ENCODE measurements around the gene OR4E1. TPM values are rescaled to one million over a fixed set of nuclear protein-coding genes. Genes with fewer than 3 reads are reported as not detected.

OR4E1 gene
- total and polyA plus RNA-seq, 4 donors, result not detected

- no peaks in the 10 kb centered on the region for H3K36me3 ChIP-seq (ENCODE audit: control insufficient read depth in 4 of 4, insufficient read depth in 3 of 4, low read depth in 1 of 4, low read length in 3 of 4)
- no peak for DNase-seq (ENCODE audit: low spot score)
- H3K9ac ChIP-seq (ENCODE audit: low read depth in 1 of 2, low read length in 2 of 2), result no peak overlapping the region
- TF ChIP-seq, protein P1, sequence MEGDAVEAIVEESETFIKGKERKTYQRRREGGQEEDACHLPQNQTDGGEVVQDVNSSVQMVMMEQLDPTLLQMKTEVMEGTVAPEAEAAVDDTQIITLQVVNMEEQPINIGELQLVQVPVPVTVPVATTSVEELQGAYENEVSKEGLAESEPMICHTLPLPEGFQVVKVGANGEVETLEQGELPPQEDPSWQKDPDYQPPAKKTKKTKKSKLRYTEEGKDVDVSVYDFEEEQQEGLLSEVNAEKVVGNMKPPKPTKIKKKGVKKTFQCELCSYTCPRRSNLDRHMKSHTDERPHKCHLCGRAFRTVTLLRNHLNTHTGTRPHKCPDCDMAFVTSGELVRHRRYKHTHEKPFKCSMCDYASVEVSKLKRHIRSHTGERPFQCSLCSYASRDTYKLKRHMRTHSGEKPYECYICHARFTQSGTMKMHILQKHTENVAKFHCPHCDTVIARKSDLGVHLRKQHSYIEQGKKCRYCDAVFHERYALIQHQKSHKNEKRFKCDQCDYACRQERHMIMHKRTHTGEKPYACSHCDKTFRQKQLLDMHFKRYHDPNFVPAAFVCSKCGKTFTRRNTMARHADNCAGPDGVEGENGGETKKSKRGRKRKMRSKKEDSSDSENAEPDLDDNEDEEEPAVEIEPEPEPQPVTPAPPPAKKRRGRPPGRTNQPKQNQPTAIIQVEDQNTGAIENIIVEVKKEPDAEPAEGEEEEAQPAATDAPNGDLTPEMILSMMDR (IDR thresholded peaks at IDR 0.05; ENCODE audit: low read depth, low read length, missing input control), result no peak
- TF ChIP-seq, protein P2, sequence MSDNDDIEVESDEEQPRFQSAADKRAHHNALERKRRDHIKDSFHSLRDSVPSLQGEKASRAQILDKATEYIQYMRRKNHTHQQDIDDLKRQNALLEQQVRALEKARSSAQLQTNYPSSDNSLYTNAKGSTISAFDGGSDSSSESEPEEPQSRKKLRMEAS (IDR thresholded peaks at IDR 0.05), result no peak
- TF ChIP-seq RXRA (IDR thresholded peaks at IDR 0.05) (no peak), EGR1 (IDR thresholded peaks at IDR 0.05; ENCODE audit: low read depth in 2 of 2) (no peak), TAF1 (conservative IDR thresholded peaks at IDR 0.05) (no peak), FOXA1 (IDR thresholded peaks at IDR 0.05) (no peak), YY1 (IDR thresholded peaks at IDR 0.05) (no peak), GABPA (IDR thresholded peaks at IDR 0.05 in 1 of 2, conservative IDR thresholded peaks at IDR 0.05 in 1 of 2) (no peak), JUND (IDR thresholded peaks at IDR 0.05) (no peak), RAD21 (IDR thresholded peaks at IDR 0.05) (no peak), HNF4A (conservative IDR thresholded peaks at IDR 0.05) (no peak), ZBTB33 (IDR thresholded peaks at IDR 0.05) (no peak), ATF3 (IDR thresholded peaks at IDR 0.05) (no peak), SP1 (IDR thresholded peaks at IDR 0.05) (no peak)
- TF ChIP-seq, protein P3, sequence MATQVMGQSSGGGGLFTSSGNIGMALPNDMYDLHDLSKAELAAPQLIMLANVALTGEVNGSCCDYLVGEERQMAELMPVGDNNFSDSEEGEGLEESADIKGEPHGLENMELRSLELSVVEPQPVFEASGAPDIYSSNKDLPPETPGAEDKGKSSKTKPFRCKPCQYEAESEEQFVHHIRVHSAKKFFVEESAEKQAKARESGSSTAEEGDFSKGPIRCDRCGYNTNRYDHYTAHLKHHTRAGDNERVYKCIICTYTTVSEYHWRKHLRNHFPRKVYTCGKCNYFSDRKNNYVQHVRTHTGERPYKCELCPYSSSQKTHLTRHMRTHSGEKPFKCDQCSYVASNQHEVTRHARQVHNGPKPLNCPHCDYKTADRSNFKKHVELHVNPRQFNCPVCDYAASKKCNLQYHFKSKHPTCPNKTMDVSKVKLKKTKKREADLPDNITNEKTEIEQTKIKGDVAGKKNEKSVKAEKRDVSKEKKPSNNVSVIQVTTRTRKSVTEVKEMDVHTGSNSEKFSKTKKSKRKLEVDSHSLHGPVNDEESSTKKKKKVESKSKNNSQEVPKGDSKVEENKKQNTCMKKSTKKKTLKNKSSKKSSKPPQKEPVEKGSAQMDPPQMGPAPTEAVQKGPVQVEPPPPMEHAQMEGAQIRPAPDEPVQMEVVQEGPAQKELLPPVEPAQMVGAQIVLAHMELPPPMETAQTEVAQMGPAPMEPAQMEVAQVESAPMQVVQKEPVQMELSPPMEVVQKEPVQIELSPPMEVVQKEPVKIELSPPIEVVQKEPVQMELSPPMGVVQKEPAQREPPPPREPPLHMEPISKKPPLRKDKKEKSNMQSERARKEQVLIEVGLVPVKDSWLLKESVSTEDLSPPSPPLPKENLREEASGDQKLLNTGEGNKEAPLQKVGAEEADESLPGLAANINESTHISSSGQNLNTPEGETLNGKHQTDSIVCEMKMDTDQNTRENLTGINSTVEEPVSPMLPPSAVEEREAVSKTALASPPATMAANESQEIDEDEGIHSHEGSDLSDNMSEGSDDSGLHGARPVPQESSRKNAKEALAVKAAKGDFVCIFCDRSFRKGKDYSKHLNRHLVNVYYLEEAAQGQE (IDR thresholded peaks at IDR 0.05), result no peak
- no peak overlapping the region for H3K4me3 ChIP-seq (ENCODE audit: low read depth in 1 of 3, low read length in 3 of 3)
- WGBS, result 48% methylated on average over 1 of the region's 1 CpG
- no peaks in the 10 kb centered on the region for H3K4me1 ChIP-seq (ENCODE audit: control insufficient read depth in 4 of 4, insufficient read depth in 4 of 4, low read length in 3 of 4)
- H3K9me3 ChIP-seq (ENCODE audit: control insufficient read depth in 4 of 4, low read length in 3 of 4), result no peaks in the 10 kb centered on the region
- no peak overlapping the region for H3K27ac ChIP-seq (ENCODE audit: low read depth in 1 of 2, low read length in 2 of 2)
- peaks cover 0 to 4% (median 0%) of the 10 kb centered on the region in 4 donors for H3K27me3 ChIP-seq (ENCODE audit: control insufficient read depth in 4 of 4, insufficient read depth in 4 of 4, low read length in 3 of 4)
Measured at GRCh38 chr14:21656980-21657379, 16.6 kb downstream of the OR4E1 start.

DNA sequence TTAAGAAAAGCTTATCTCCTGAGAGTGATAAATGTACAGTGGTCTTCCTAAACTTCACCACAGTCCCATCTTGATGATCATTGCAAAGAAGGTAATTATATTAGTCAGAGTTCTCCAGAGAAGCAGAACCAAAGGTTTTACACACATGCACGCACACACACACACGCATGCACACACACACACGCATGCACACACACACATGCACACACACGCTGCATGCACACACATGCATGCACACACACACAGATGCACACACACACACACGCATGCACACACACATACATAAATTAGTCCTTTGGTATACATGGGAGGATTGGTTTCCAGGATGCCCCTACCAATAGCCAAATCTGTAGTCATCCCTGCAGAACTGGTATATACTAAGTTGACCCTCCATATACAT, 19.4 kb downstream of the OR4E1 start:
- DNase-seq (ENCODE audit: low spot score), result no peak
- WGBS, result 81% methylated on average over 5 of the region's 5 CpGs
- TF ChIP-seq RAD21 (IDR thresholded peaks at IDR 0.05), result no peak
- TF ChIP-seq GABPA (IDR thresholded peaks at IDR 0.05 in 1 of 2, conservative IDR thresholded peaks at IDR 0.05 in 1 of 2), result no peak
- no peak for TF ChIP-seq NR2F2 (IDR thresholded peaks at IDR 0.05)
- TF ChIP-seq ATF3 (IDR thresholded peaks at IDR 0.05), result no peak
- no peak for TF ChIP-seq SP1 (IDR thresholded peaks at IDR 0.05)
- TF ChIP-seq ZBTB33 (IDR thresholded peaks at IDR 0.05), result no peak
- TF ChIP-seq HNF4A (conservative IDR thresholded peaks at IDR 0.05), result no peak
- TF ChIP-seq YY1 (IDR thresholded peaks at IDR 0.05), result no peak
- TF ChIP-seq RXRA (IDR thresholded peaks at IDR 0.05), result no peak
- TF ChIP-seq HNF4G (IDR thresholded peaks at IDR 0.05), result no peak
- TF ChIP-seq, protein P2 (IDR thresholded peaks at IDR 0.05), result no peak
- no peak for TF ChIP-seq EGR1 (IDR thresholded peaks at IDR 0.05; ENCODE audit: low read depth in 2 of 2)
- no peak for TF ChIP-seq FOXA1 (IDR thresholded peaks at IDR 0.05)
- TF ChIP-seq TAF1 (conservative IDR thresholded peaks at IDR 0.05), result no peak
- TF ChIP-seq JUND (IDR thresholded peaks at IDR 0.05), result no peak

More for the DNA sequence above, 19.4 kb downstream of the OR4E1 start:
- no peaks in the 10 kb centered on the region for H3K4me1 ChIP-seq (ENCODE audit: control insufficient read depth in 4 of 4, insufficient read depth in 4 of 4, low read length in 3 of 4)
- H3K36me3 ChIP-seq (ENCODE audit: control insufficient read depth in 4 of 4, insufficient read depth in 3 of 4, low read depth in 1 of 4, low read length in 3 of 4), result no peaks in the 10 kb centered on the region
- H3K27me3 ChIP-seq (ENCODE audit: control insufficient read depth in 4 of 4, insufficient read depth in 4 of 4, low read length in 3 of 4), result peaks cover 0 to 4% (median 0%) of the 10 kb centered on the region in 4 donors
- H3K9ac ChIP-seq (ENCODE audit: low read depth in 1 of 2, low read length in 2 of 2), result no peak overlapping the region
- no peak overlapping the region for H3K27ac ChIP-seq (ENCODE audit: low read depth in 1 of 2, low read length in 2 of 2)
- H3K9me3 ChIP-seq (ENCODE audit: control insufficient read depth in 4 of 4, low read length in 3 of 4), result no peaks in the 10 kb centered on the region
- H3K4me3 ChIP-seq (ENCODE audit: low read depth in 1 of 3, low read length in 3 of 3), result no peak overlapping the region
